Activated naive CD8-positive, alpha-beta T cell treated with anti-CD3 and anti-CD28 coated beads, Interleukin-2, amount 10 ng/mL, durations not matched to agents 7 days and 5 days (primary cell): ENCODE results near the gene NUP93. TPM values are rescaled to one million over a fixed set of nuclear protein-coding genes. Genes with fewer than 3 reads are reported as not detected.
"Not testable (repeated sequence)": the region's sequence is repeated elsewhere in the genome, so short reads cannot be mapped to it uniquely, and the experiment has no call there.

ENCODE experiments used
- ATAC-seq: fragments of 150-1000 bp; cut with Tn5 transposase; one replicate; pipeline ENCODE4 v1.10.0; 2021; ENCODE audit warnings: low read depth, moderate library complexity
- POLR2A ChIA-PET: fragments of 350-600 bp; sonication (Branson Sonifier 250); formaldehyde crosslinking; loops from one replicate; lab custom pipeline; 2021; ENCODE audit warnings: antibody characterized with exemption; lab: Charles Lee
- DNase-seq: peaks from one replicate; pipeline ENCODE4 v3.0.0; 2021
- H3K27ac Mint-ChIP-seq: one replicate; pipeline ENCODE4 v1.8.0; 2022; ENCODE audit warnings: mild to moderate bottlenecking, mixed read lengths
- H3K27me3 Mint-ChIP-seq: one replicate; pipeline ENCODE4 v1.8.0; 2022; ENCODE audit warnings: mild to moderate bottlenecking, moderate library complexity, mixed read lengths
- H3K36me3 Mint-ChIP-seq: one replicate; pipeline ENCODE4 v1.8.0; 2021; ENCODE audit warnings: mild to moderate bottlenecking, mixed read lengths
- H3K4me1 Mint-ChIP-seq: one replicate; pipeline ENCODE4 v1.8.0; 2021; ENCODE audit warnings: mixed read lengths
- H3K4me3 Mint-ChIP-seq: one replicate; pipeline ENCODE4 v1.8.0; 2022; ENCODE audit warnings: mild to moderate bottlenecking, moderate library complexity, mixed read lengths
- H3K9me3 Mint-ChIP-seq: one replicate; pipeline ENCODE4 v1.8.0; 2021; ENCODE audit warnings: mixed read lengths
- total RNA-seq, 2 experiments: library from RNA; stranded (reverse); gene quantifications; one replicate each; pipeline ENCODE4 v1.2.3, GENCODE V29; 2021

Gene NUP93
- total RNA-seq, 2 experiments from 2014 or later, result 89.5 to 92.5 TPM

GRCh38 chr16:56716761-56717160 is 13.2 kb upstream of the NUP93 start:
- no peak overlapping the region for H3K27ac Mint-ChIP-seq
- DNase-seq (no peak), ATAC-seq (no peak)
- no peaks in the 10 kb centered on the region for H3K27me3 Mint-ChIP-seq
- H3K9me3 Mint-ChIP-seq, result no peaks in the 10 kb centered on the region
- peaks cover 2% of the 10 kb centered on the region for H3K4me1 Mint-ChIP-seq
- H3K36me3 Mint-ChIP-seq, result no peaks in the 10 kb centered on the region
- H3K4me3 Mint-ChIP-seq, result no peak overlapping the region
- POLR2A ChIA-PET, result no interaction called here

- H3K9me3 Mint-ChIP-seq, H3K4me3 Mint-ChIP-seq, H3K27me3 Mint-ChIP-seq, H3K27ac Mint-ChIP-seq, H3K4me1 Mint-ChIP-seq, H3K36me3 Mint-ChIP-seq, DNase-seq, ATAC-seq, POLR2A ChIA-PET: not testable (repeated sequence)
Observed at GRCh38 chr16:56717532-56717931, 12.4 kb upstream of the NUP93 start.

- Mint-ChIP-seq H3K4me3 (no peak overlapping the region), H3K9me3 (no peaks in the 10 kb centered on the region), H3K27ac (no peak overlapping the region), H3K36me3 (no peaks in the 10 kb centered on the region), H3K4me1 (no peaks in the 10 kb centered on the region), H3K27me3 (no peaks in the 10 kb centered on the region)
- DNase-seq, result no peak
- POLR2A ChIA-PET, result no interaction called here
- ATAC-seq, result no peak
Observed at GRCh38 chr16:56722200-56722842, 7.6 kb upstream of the NUP93 start.

GRCh38 chr16:56724191-56724590 is 5.7 kb upstream of the NUP93 start:
- POLR2A ChIA-PET, result no interaction called here
- Mint-ChIP-seq H3K4me1 (peaks cover 5% of the 10 kb centered on the region), H3K9me3 (no peaks in the 10 kb centered on the region), H3K27me3 (no peaks in the 10 kb centered on the region), H3K4me3 (no peak overlapping the region), H3K27ac (no peak overlapping the region), H3K36me3 (no peaks in the 10 kb centered on the region)
- ATAC-seq, result no peak
- DNase-seq, result no peak

- DNase-seq (no peak), ATAC-seq (no peak)
- no peaks in the 10 kb centered on the region for H3K36me3 Mint-ChIP-seq
- H3K4me1 Mint-ChIP-seq, result peaks cover 14% of the 10 kb centered on the region
- no peaks in the 10 kb centered on the region for H3K9me3 Mint-ChIP-seq
- no peak overlapping the region for H3K4me3 Mint-ChIP-seq
- POLR2A ChIA-PET, result interaction anchor here (0.9 to 1.3 kb wide), 2 partner anchors 8 to 17 kb away, joined by 3 to 5 read pairs; no protein-coding TSS in a partner anchor
- no peaks in the 10 kb centered on the region for H3K27me3 Mint-ChIP-seq
- no peak overlapping the region for H3K27ac Mint-ChIP-seq
Observed at GRCh38 chr16:56726283-56726682, 3.6 kb upstream of the NUP93 start.

GRCh38 chr16:56726926-56727325 is 3.0 kb upstream of the NUP93 start:
- Mint-ChIP-seq H3K36me3 (no peaks in the 10 kb centered on the region), H3K4me1 (peaks cover 14% of the 10 kb centered on the region), H3K4me3 (no peak overlapping the region), H3K9me3 (no peaks in the 10 kb centered on the region), H3K27ac (no peak overlapping the region), H3K27me3 (no peaks in the 10 kb centered on the region)
- no peak for ATAC-seq
- POLR2A ChIA-PET, result interaction anchor here (0.9 to 1.0 kb wide), 2 partner anchors 18 kb away, joined by 3 read pairs; no protein-coding TSS in a partner anchor
- no peak for DNase-seq

- ATAC-seq (no peak), DNase-seq (no peak)
- POLR2A ChIA-PET, result interaction anchor here (1.0 kb wide), 1 partner anchor 19 kb away, joined by 3 read pairs; no protein-coding TSS in a partner anchor
- H3K36me3 Mint-ChIP-seq, result no peaks in the 10 kb centered on the region
- peaks cover 14% of the 10 kb centered on the region for H3K4me1 Mint-ChIP-seq
- H3K9me3 Mint-ChIP-seq, result no peaks in the 10 kb centered on the region
- no peaks in the 10 kb centered on the region for H3K27me3 Mint-ChIP-seq
- no peak overlapping the region for H3K27ac Mint-ChIP-seq
- no peak overlapping the region for H3K4me3 Mint-ChIP-seq
Observed at GRCh38 chr16:56728027-56728426, 1.9 kb upstream of the NUP93 start.

- no peak overlapping the region for H3K4me3 Mint-ChIP-seq
- H3K27me3 Mint-ChIP-seq, result no peaks in the 10 kb centered on the region
- no peaks in the 10 kb centered on the region for H3K36me3 Mint-ChIP-seq
- H3K27ac Mint-ChIP-seq, result peak overlapping the region; percentile 80
- POLR2A ChIA-PET, result interaction anchor here (0.9 to 1.5 kb wide), 2 partner anchors 20 to 125 kb away, joined by 3 to 5 read pairs; no protein-coding TSS in a partner anchor
- H3K4me1 Mint-ChIP-seq, result peaks cover 14% of the 10 kb centered on the region
- ATAC-seq (no peak), DNase-seq (no peak)
- H3K9me3 Mint-ChIP-seq, result no peaks in the 10 kb centered on the region
Observed at GRCh38 chr16:56728980-56729734, 772 bp upstream of the NUP93 start.

GRCh38 chr16:56732366-56732765 is 2.4 kb downstream of the NUP93 start:
- H3K36me3 Mint-ChIP-seq, result peaks cover 4% of the 10 kb centered on the region
- no peak overlapping the region for H3K27ac Mint-ChIP-seq
- ATAC-seq (no peak), DNase-seq (no peak)
- POLR2A ChIA-PET, result no interaction called here
- no peaks in the 10 kb centered on the region for H3K9me3 Mint-ChIP-seq
- H3K4me1 Mint-ChIP-seq, result peaks cover 19% of the 10 kb centered on the region
- no peaks in the 10 kb centered on the region for H3K27me3 Mint-ChIP-seq
- no peak overlapping the region for H3K4me3 Mint-ChIP-seq

GRCh38 chr16:56732832-56733231 is 2.9 kb downstream of the NUP93 start:
- no peaks in the 10 kb centered on the region for H3K9me3 Mint-ChIP-seq
- ATAC-seq, result no peak
- peaks cover 20% of the 10 kb centered on the region for H3K4me1 Mint-ChIP-seq
- no peak for DNase-seq
- POLR2A ChIA-PET, result no interaction called here
- H3K4me3 Mint-ChIP-seq, result no peak overlapping the region
- H3K36me3 Mint-ChIP-seq, result peaks cover 4% of the 10 kb centered on the region
- H3K27ac Mint-ChIP-seq, result no peak overlapping the region
- no peaks in the 10 kb centered on the region for H3K27me3 Mint-ChIP-seq

- peaks cover 15% of the 10 kb centered on the region for H3K4me1 Mint-ChIP-seq
- no peak overlapping the region for H3K27ac Mint-ChIP-seq
- H3K36me3 Mint-ChIP-seq, result peaks cover 8% of the 10 kb centered on the region
- ATAC-seq (no peak), DNase-seq (no peak)
- POLR2A ChIA-PET, result interaction anchor here (0.5 to 0.9 kb wide), 2 partner anchors 9 to 90 kb away, joined by 3 to 5 read pairs; no protein-coding TSS in a partner anchor
- no peaks in the 10 kb centered on the region for H3K27me3 Mint-ChIP-seq
- no peak overlapping the region for H3K4me3 Mint-ChIP-seq
- H3K9me3 Mint-ChIP-seq, result no peaks in the 10 kb centered on the region
Observed at GRCh38 chr16:56734429-56734828, 4.5 kb downstream of the NUP93 start.

- Mint-ChIP-seq H3K4me3 (no peak overlapping the region), H3K27me3 (no peaks in the 10 kb centered on the region), H3K36me3 (peaks cover 8% of the 10 kb centered on the region), H3K4me1 (peaks cover 8% of the 10 kb centered on the region), H3K9me3 (no peaks in the 10 kb centered on the region), H3K27ac (peak overlapping the region; percentile 0)
- DNase-seq (no peak), ATAC-seq (no peak)
- POLR2A ChIA-PET, result no interaction called here
Observed at GRCh38 chr16:56736476-56736875, 6.5 kb downstream of the NUP93 start.

GRCh38 chr16:56737539-56737938 is 7.6 kb downstream of the NUP93 start:
- H3K27ac Mint-ChIP-seq, result no peak overlapping the region
- no peak for ATAC-seq

GRCh38 chr16:56738221-56738620 is 8.3 kb downstream of the NUP93 start:
- Mint-ChIP-seq H3K27ac (no peak overlapping the region), H3K4me1 (peaks cover 14% of the 10 kb centered on the region), H3K9me3 (no peaks in the 10 kb centered on the region), H3K4me3 (no peak overlapping the region), H3K36me3 (peaks cover 8% of the 10 kb centered on the region), H3K27me3 (no peaks in the 10 kb centered on the region)
- no peak for ATAC-seq
- POLR2A ChIA-PET, result interaction anchor here (0.7 kb wide), 1 partner anchor 9 kb away, joined by 4 read pairs; no protein-coding TSS in a partner anchor
- DNase-seq, result no peak

More at GRCh38 chr16:56737539-56737938, 7.6 kb downstream of the NUP93 start:
- no peaks in the 10 kb centered on the region for H3K27me3 Mint-ChIP-seq
- peaks cover 8% of the 10 kb centered on the region for H3K36me3 Mint-ChIP-seq
- H3K9me3 Mint-ChIP-seq, result no peaks in the 10 kb centered on the region
- H3K4me3 Mint-ChIP-seq, result no peak overlapping the region
- no peak for DNase-seq
- POLR2A ChIA-PET, result no interaction called here
- peaks cover 14% of the 10 kb centered on the region for H3K4me1 Mint-ChIP-seq
